Sigmoid colon (tissue), 7 donors: ENCODE data around the gene SIX2. TPM values are rescaled to one million over a fixed set of nuclear protein-coding genes. Genes with fewer than 3 reads are reported as not detected.
A peak's percentile ranks its signal among the peaks of the same experiment; 100 is the strongest.

Experiments
- DNase-seq: peaks from one replicate; pipeline ENCODE4 v3.0.0-alpha.2; 2019
- H3K27ac ChIP-seq, 4 donors: fragments of 200-600 bp; sonication (generic); one replicate each; pipeline ENCODE4 v1.5.1; 2016 to 2019; ENCODE audit warnings: mild to moderate bottlenecking in 1 of 4
- H3K27me3 ChIP-seq, 3 donors: fragments of 200-600 bp; sonication (generic); one replicate each; pipeline ENCODE4 v1.5.1; 2019; ENCODE audit warnings: mild to moderate bottlenecking in 1 of 3
- H3K36me3 ChIP-seq, 4 donors: fragments of 200-600 bp; sonication (generic); one replicate each; pipeline ENCODE4 v1.5.1; 2016 to 2019
- H3K4me1 ChIP-seq, 4 donors: fragments of 200-600 bp; sonication (generic); one replicate each; pipeline ENCODE4 v1.5.1; 2017 to 2019
- H3K4me3 ChIP-seq, 4 donors: fragments of 200-600 bp; sonication (generic); one replicate each; pipeline ENCODE4 v1.5.1; 2017 to 2019; ENCODE audit warnings: mild to moderate bottlenecking in 2 of 4, moderate library complexity in 1 of 4
- H3K9me3 ChIP-seq, 4 donors: fragments of 200-600 bp in 3 of 4; sonication (generic) in 3 of 4; one replicate each; pipeline versions ENCODE4 v1.5.1 to v1.6.1; 2013 to 2019
- EP300 ChIP-seq, 4 donors: sonication (generic); formaldehyde crosslinking; IDR thresholded peaks; one replicate each; pipeline ENCODE4 v1.6.1; 2017; ENCODE audit warnings: antibody characterized with exemption in 4 of 4
- POLR2A ChIP-seq, 2 donors: fragments of 450-650 bp; IDR thresholded peaks; one replicate each; pipeline ENCODE4 v1.6.1; 2016; ENCODE audit warnings: antibody characterized with exemption in 2 of 2, mild to moderate bottlenecking in 2 of 2, moderate library complexity in 2 of 2
- POLR2AphosphoS5 ChIP-seq, 4 donors: sonication (generic); formaldehyde crosslinking; IDR thresholded peaks; one replicate each; pipeline ENCODE4 v1.6.1; 2017; ENCODE audit warnings: antibody characterized with exemption in 4 of 4
- WGBS, 2 donors: extraction: QIAGEN DNeasy Blood & Tissue Kit; methylation state at CpG; one replicate each; pipeline ENCODE4 v1.1.7; 2013; 5-methylcytosine and 5-hydroxymethylcytosine counted together
- intact Hi-C: fragments of 100-400 bp; cut with DNase I; formaldehyde crosslinking; loops from one replicate; pipeline ENCODE4 v1.15.1; 2023
- polyA plus RNA-seq, 3 donors: library from polyadenylated mRNA; stranded (reverse); fragments of 200-250 nt; gene quantifications; one replicate each; pipeline ENCODE4 v1.2.3, GENCODE V29; 2013
- total RNA-seq, 4 donors: library from RNA; depleted of rRNA; stranded (reverse); fragments of >200 nt; gene quantifications; one replicate each; pipeline ENCODE4 v1.1.0, GENCODE V29; 2016
- TF ChIP-seq, protein P1 (sequence below), 4 experiments: fragments of 450-650 bp in 3 of 4; fragments of 200-600 bp in 1 of 4; IDR thresholded peaks; one replicate each; pipeline ENCODE4 v1.5.1; 2016 to 2019; ENCODE audit warnings: antibody characterized with exemption in 4 of 4, mild to moderate bottlenecking in 3 of 4, moderate library complexity in 2 of 4
- donor health status: healthy with polysubstance abuse.
- donor health status: Bipolar disorder and iron deficiency.
- donor health status: healthy.

The SIX2 gene
- total and polyA plus RNA-seq, 7 donors, result 0.03 to 1.7 TPM; not detected in 5

DNA sequence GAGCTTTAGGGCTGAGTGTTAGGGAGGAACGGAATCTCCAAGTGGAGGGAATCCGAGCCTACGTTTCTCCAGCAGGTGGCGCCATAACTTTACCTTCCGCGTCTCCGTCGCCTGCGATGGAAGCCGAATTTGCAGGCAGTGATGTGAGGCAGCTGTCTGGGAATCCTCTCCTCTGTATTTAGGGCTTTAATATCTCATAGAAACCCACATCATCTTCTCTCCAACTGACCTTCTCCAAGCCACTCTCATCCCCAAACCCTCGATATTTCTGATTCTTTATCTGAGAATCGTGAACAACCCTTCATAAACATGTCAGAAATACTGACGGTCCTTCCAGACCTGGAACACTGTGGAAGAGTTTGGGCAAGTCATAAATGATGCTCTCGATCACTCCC lies 27.5 kb downstream of the SIX2 start:
- intact Hi-C loops, result no loop called here
- Histone ChIP-seq H3K27me3 (peaks cover 0 to 25% (median 6%) of the 10 kb centered on the region in 3 donors), H3K27ac (no peak overlapping the region), H3K4me1 (no peaks in the 10 kb centered on the region), H3K36me3 (no peaks in the 10 kb centered on the region), H3K9me3 (no peaks in the 10 kb centered on the region), H3K4me3 (no peak overlapping the region)
- TF ChIP-seq, protein P1, sequence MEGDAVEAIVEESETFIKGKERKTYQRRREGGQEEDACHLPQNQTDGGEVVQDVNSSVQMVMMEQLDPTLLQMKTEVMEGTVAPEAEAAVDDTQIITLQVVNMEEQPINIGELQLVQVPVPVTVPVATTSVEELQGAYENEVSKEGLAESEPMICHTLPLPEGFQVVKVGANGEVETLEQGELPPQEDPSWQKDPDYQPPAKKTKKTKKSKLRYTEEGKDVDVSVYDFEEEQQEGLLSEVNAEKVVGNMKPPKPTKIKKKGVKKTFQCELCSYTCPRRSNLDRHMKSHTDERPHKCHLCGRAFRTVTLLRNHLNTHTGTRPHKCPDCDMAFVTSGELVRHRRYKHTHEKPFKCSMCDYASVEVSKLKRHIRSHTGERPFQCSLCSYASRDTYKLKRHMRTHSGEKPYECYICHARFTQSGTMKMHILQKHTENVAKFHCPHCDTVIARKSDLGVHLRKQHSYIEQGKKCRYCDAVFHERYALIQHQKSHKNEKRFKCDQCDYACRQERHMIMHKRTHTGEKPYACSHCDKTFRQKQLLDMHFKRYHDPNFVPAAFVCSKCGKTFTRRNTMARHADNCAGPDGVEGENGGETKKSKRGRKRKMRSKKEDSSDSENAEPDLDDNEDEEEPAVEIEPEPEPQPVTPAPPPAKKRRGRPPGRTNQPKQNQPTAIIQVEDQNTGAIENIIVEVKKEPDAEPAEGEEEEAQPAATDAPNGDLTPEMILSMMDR (IDR thresholded peaks at IDR 0.05), result peak; percentile 45 to 85 (median 81)
- TF ChIP-seq POLR2AphosphoS5 (IDR thresholded peaks at IDR 0.05) (peak in 1 of 4 donors; percentile 33), POLR2A (IDR thresholded peaks at IDR 0.05) (no peak)
- peak; percentile 81 for DNase-seq
- WGBS, 2 donors, result 8 to 14% methylated on average over 14 of the region's 14 CpGs

DNA sequence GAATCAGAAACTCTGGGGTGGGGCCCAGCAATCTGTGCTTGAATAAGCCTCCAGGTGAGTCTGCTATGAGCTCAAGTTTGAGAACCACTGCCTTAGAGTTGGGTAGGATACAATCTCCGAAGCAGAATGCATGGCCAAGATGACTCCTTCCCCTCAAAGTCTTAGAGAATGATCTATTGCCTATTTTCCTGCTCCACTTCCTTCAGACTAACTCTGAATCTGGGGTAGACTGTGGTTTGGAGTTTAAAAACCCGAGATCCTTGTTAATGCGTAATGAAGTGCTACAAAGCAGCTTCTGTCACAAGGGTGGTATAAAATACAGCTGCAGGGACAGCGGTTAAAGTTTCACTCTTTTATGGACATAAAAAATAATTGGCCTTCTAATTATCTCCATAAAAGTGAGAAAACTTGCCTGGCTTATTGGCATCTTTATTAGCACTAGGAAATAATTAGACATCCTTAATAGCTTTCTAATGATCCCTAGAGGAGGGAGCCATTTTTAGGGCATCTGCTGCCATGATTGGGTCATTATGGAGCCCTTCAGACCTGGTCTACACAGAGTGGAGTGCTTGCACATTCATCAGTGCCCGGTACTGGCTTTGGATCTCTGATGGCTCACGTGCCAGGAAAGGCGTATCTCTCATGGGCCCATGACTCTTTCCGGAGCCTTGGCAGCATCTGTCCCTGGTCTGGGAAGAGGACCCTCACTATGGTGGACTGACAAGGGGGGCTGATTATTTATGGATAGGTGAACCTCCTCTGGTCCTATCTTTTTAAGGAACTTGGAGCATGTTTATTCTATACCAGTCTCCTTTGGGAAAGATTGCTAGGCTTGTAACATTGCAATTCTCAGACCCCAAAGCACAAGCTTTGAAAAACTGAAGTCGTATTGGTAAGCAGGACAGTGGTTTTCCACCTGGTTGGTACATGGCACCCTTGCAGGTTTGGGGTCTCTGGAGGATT lies 28.2 kb downstream of the SIX2 start:
- Histone ChIP-seq H3K4me3 (no peak overlapping the region), H3K27ac (no peak overlapping the region), H3K27me3 (peaks cover 0 to 28% (median 6%) of the 10 kb centered on the region in 3 donors), H3K36me3 (no peaks in the 10 kb centered on the region), H3K4me1 (no peaks in the 10 kb centered on the region), H3K9me3 (no peaks in the 10 kb centered on the region)
- no peak for TF ChIP-seq POLR2AphosphoS5 (IDR thresholded peaks at IDR 0.05)
- no peak for TF ChIP-seq POLR2A (IDR thresholded peaks at IDR 0.05)
- TF ChIP-seq, protein P1 (IDR thresholded peaks at IDR 0.05), result no peak
- no peak for TF ChIP-seq EP300 (IDR thresholded peaks at IDR 0.05)
- DNase-seq, result no peak
- 38 to 63% methylated on average over 9 of the region's 9 CpGs for WGBS, 2 donors
- intact Hi-C loops, result no loop called here

DNA sequence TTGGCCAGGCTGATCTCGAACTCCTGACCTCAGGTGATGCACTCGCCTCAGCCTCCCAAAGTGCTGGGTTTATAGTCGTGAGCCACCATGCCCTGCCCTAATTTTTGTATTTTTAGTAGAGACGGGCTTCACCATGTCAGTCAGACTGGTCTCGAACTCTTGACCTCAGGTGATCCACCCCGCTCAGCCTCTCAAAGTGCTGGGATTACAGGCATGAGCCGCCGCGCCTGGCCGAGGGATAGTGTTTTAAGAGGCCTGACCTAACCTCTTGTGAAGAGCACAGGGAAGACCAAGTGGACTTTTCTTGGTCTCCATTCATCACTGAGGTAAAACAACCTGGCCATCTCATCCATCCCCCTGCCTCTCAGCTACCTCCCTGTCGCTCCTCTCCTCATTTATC lies 29.7 kb downstream of the SIX2 start:
- H3K36me3 ChIP-seq, result no peaks in the 10 kb centered on the region
- H3K27me3 ChIP-seq, result peaks cover 0 to 34% (median 18%) of the 10 kb centered on the region in 3 donors
- DNase-seq, result no peak
- no peak overlapping the region for H3K27ac ChIP-seq
- WGBS, 2 donors, result 75 to 85% methylated on average over 11 of the region's 11 CpGs
- H3K4me1 ChIP-seq, result no peaks in the 10 kb centered on the region
- no peak overlapping the region for H3K4me3 ChIP-seq
- no peaks in the 10 kb centered on the region for H3K9me3 ChIP-seq
- TF ChIP-seq, protein P1 (IDR thresholded peaks at IDR 0.05), result no peak
- TF ChIP-seq EP300 (IDR thresholded peaks at IDR 0.05) (no peak), POLR2AphosphoS5 (IDR thresholded peaks at IDR 0.05) (no peak), POLR2A (IDR thresholded peaks at IDR 0.05) (no peak)
- intact Hi-C loops, result no loop called here

DNA sequence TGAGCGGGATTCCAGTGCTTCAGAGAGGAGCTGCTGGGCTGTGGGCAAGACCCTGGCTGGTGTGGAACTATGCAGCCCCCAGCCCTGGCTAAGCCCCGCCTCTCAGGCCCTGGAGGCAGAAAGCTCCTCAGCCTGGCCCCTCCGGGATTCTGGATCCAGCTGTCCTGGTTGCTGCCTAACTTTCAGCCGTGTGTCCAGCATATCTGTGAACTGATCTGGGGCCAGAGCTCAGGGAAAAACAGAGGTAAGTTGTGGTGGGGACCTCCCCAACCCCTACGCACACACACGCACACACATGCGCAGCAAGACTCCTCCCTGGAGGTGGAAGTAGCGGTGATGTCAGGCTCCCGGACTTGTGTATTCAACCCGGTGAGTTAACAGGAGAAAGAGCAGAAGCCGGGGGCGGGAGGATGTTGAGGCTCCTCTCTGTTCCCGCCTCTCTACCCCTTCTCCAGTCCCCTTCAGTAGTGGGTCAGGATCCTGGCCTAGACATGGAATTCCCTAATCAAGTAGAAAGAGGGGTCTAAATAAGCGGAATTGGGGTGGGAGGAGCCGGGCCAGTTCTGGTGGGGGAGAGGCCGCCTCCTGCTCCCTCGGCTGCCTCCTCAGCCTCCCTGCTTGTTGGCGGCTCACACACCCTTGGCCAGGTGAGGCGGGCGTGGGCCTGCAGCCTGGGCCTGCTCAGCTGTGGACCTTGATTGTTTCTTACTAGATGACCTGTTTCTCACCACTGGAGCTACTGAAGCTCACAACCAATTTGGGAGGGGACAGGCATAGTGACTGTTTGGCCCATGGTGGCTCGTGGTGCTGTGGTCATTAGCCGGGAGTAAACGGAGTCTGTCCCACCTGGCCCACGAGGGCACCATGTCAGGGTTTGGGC lies 33.4 kb downstream of the SIX2 start:
- no peak for TF ChIP-seq POLR2AphosphoS5 (IDR thresholded peaks at IDR 0.05)
- TF ChIP-seq POLR2A (IDR thresholded peaks at IDR 0.05), result no peak
- no peak for TF ChIP-seq EP300 (IDR thresholded peaks at IDR 0.05)
- TF ChIP-seq, protein P1 (IDR thresholded peaks at IDR 0.05), result no peak
- Histone ChIP-seq H3K27me3 (peaks cover 0 to 59% (median 18%) of the 10 kb centered on the region in 3 donors), H3K4me1 (no peaks in the 10 kb centered on the region), H3K36me3 (no peaks in the 10 kb centered on the region), H3K9me3 (no peaks in the 10 kb centered on the region), H3K4me3 (no peak overlapping the region), H3K27ac (no peak overlapping the region)
- intact Hi-C loops, result no loop called here
- DNase-seq, result no peak
- 76 to 81% methylated on average over 24 of the region's 24 CpGs for WGBS, 2 donors
